HG02642 (cell line): ENCODE results near the gene POLR1G.
A peak's percentile ranks its signal among the peaks of the same experiment; 100 is the strongest.

ENCODE experiments used
- ATAC-seq: cut with Tn5 transposase; IDR thresholded peaks from one replicate; pipeline ENCODE4 v1.9.1; 2021; ENCODE audit warnings: mild to moderate bottlenecking; ENCODE audit not compliant: unreplicated experiment, poor library complexity

The POLR1G gene

GRCh38 chr19:45406226-45407090 lies at the start of gene POLR1G:
Gene POLR1G, plus strand, starts transcription at chr19:45406644. Its CDS starts 53 bp downstream, at chr19:45406697.
- peak; percentile 77 for ATAC-seq

DNA sequence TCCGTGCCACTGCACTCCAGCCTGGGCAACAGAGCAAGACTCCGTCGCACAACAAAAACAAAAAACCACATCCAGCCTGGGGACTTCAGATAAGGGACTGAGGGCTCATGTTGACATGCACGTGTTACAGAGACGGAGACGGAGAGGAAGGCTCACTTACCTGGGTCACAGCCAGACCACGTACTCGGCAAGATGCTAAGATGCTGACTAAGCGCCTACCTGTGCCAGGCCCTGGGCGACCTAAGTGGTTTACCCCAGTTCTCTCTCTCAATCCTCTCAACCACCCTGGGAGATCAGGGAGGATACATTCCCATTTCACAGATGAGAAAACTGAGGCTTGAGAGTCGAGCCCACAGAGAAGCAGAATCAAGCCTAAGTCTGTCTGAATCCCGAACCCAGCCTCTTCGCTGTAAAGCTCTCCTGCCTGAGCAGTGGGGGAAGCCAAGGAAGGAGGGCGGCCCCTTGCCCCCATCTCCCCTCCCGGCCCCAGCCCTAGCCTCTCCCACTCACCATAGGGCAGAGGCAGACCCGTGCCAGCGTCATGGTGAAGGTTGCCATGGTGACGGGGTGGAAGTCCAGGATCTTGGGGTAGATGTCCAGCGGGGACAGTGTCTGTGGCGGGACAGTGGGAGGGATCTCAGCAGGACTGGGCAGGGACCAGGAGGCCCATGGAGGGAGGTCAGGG lies 49.5 kb upstream of the POLR1G start:
- ATAC-seq = no peak

GRCh38 chr19:45357445-45357783 lies 49.0 kb upstream of the POLR1G start:
- no peak for ATAC-seq

- ATAC-seq = no peak
These were observed 48.1 kb upstream of the POLR1G start for GRCh38 chr19:45358213-45358792.

- no peak for ATAC-seq
These were observed 44.8 kb upstream of the POLR1G start for GRCh38 chr19:45361608-45362007.

DNA sequence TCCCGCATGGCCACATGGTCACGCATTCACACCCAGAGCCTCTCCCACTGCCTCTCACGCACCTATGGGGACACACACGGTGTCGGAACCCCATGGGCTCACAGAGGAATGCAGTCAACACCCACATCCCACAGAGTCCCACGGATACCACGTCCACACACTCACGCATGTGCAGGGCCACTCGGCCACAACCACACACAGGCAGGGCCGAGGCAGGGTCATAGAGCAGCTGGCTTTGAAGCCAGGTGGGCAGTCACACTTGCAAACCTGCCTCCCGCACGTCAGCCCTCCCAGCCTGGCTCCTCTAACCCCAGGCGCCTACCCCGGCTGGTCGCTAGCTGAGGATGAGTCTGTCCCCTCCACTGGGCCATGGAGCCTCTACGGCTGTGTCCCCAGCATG lies 44.2 kb upstream of the POLR1G start:
- no peak for ATAC-seq

DNA sequence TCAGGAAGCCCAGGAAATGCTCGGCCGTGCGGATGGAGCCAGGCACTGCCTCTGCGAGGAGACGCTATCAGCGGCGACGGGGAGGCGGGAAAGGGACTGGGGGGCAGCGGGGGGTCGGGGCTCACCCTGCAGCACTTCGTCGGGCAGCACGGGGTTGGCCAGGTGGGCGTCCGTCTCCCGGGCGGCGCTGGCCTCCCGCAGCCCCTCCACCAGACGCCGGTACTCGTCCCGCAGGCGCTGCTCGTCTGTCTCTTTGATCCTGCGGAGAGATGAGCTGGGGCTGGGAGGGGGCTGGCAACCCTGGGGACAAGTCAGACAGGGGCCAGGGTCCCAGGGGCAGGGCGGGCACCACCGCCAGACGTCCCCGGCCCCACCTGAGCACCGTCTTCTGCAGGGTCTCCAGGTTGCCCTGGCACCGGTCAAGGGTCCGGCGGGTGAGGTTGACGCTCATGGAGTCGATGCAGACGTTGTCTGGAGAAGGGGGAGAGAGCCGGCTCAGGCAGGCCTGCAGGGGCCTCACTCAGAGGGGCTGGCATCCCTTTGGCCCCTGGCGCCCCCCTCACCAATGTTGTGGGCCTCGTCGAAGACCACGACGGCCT lies 42.5 kb upstream of the POLR1G start:
- ATAC-seq = no peak

DNA sequence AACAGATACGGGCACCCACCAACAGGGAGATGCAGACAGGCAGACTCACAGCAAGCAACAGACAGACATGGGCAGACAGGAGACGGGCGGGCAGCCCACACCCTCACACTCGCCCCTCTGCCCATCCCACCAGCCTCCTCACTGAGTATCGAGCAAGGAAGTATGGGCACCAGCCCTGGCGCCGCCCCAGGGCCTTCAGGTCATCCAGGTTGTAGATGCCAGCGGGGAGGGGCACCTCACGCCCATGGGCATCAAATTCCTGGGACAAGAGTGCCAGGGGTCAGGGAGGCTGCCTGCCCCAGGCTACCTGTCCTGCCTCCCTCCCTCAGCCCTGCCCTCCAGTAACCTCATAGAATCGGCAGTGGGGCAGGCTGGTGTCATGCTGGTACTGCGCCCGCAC lies 41.7 kb upstream of the POLR1G start:
- ATAC-seq = no peak

- ATAC-seq = no peak
These were observed 38.3 kb upstream of the POLR1G start for GRCh38 chr19:45368127-45368526.

- no peak for ATAC-seq
These were observed 37.6 kb upstream of the POLR1G start for GRCh38 chr19:45368737-45369340.

DNA sequence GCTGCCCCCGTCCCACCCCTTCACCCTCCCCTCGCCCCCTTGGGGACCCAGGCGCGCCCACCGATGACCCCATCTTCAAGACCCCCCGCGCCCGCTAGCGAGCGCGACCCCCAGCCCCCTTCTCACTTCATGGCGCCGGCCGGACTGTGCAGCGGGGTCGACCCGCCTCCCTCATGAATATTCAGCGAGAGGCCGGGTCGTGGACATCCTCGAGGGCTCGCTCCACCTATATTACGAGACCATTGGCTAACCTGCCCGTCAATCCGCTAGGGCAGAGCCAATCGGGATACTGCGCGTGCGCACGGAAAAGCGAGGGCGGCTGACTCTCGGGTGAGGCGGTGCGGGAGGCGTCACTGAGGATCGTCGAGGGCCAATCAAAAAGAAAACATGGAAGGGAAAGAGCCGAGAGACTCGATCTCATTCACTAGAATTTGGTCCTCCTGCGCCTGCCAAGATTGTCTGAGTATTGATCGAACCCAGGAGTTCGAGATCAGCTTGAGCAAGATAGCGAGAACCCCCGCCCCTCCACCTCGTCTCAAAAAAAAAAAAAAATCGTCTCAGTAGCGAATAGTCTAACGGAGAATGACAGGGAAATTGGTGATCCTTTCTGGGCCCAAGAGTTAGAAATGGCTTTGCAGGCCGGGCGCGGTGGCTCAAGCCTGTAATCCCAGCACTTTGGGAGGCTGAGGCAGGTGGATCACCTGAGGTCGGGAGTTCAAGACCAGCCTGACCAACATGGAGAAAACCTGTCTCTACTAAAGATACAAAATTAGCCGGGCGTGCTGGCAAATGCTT lies 35.8 kb upstream of the POLR1G start, which contains the start of gene ERCC2:
ERCC2 (minus strand) TSS at position 164 of the 795 bp plus-strand sequence; CDS start at position 131, 33 bp downstream.
- peak; percentile 97 for ATAC-seq

DNA sequence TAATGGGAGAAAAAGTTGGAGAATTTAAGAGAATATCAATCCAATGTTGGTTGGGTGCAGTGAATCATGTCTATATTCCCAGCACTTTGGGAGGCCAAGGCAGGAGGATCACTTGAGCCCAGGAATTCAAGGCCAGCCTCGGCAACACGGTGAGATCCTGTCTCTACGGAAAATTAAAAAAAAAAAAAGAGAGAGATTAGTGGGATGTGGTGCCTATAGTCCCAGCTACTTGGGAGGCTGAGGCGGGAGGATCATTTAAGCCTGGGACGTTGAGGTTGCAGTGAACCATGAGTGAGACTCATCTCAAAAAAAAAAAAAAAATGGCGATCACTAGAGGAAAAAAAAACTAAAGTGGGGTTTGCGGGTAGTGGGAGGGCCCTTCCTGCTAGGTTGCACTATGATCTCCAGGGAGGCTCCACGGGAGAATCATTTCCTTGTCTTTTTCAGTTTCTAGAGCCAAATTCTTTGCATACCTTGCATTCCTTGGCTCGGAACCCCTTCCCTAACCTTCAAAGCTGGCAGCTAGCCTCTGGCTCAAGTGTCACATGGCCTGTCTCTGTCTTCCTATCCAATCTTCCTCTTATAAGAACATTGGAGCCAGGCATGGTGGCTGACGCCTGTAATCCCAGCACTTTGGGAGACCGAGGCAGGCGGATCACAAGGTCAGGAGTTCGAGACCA lies 30.3 kb upstream of the POLR1G start:
- no peak for ATAC-seq

DNA sequence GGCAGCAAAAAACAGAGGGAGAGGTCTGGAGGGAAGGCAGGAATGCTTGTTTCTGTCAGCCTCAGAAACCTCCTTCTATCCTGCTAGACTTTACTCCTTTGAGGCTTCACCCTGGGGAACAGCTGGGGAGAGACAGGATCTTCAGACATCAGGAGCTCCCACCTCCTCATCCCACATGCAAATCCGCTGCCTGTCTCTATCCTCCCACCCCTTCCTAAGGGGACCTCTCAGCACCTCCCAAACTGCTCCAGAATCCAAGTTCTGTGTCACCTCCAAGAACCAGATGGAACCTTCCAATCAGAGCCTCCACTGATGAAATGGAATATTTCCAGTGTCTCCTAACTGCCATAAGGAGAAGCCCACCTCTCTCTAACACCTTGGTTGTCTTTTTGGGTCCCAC lies 26.3 kb upstream of the POLR1G start:
- ATAC-seq = no peak

DNA sequence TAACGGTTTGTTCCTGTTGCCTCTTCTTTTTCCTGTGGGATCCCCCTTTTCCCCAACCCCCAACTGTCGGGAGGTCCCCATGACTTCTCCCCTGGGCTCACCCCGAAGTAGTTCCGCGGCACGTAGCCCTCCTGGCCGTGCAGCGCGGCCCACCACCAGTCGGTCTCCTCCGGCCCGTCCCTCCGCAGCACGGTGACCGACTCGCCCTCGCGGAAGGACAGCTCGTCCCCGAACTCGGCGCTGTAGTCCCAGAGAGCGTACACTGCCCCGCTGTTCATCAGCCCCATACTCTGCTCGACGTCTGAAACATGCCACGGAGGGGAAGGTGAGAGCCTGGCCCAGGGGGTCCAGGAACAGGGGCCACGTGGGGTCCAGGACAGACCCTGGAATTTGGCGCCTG lies 24.0 kb upstream of the POLR1G start:
- no peak for ATAC-seq

DNA sequence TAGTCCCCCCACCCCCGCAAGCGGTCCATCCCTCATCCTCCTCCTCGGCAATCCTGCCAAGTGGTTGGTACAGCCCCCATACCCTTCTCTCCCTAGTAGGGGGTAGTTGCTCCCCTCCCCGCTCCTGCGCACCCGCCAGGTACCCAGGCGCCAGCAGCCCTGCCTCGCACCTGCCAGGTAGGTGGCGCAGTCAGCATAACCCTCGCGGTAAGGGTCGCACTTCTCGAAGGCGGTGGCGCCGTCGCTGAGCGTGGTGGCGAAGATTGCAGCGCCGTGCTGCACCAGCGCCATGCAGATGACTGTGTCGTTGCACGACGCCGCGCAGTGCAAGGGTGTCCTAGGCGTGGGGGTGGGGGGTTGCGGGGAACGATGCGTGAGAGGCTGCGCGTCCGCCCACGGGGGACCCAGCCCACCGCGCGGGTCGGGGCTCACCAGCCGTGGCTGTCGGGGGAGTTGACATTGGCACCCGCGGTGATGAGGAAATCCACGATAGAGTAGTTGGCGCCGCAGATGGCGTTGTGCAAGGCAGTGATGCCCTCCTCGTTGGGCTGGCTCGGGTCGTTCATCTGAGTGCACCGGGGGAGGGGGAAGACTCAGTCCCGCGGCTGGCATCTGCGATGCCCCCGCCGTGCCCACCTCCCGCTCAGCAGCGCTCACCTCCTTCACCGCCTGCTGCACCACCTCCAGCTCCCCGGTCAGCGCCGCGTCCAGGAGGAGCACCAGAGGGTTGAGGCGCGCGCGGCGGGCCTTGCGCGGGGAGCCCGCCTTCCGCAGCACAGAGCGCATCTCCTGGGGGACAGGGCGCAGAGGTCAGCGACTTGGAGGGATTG lies 20.8 kb upstream of the POLR1G start:
- no peak for ATAC-seq

- ATAC-seq = no peak
These were observed 15.1 kb upstream of the POLR1G start for GRCh38 chr19:45391346-45391745.

DNA sequence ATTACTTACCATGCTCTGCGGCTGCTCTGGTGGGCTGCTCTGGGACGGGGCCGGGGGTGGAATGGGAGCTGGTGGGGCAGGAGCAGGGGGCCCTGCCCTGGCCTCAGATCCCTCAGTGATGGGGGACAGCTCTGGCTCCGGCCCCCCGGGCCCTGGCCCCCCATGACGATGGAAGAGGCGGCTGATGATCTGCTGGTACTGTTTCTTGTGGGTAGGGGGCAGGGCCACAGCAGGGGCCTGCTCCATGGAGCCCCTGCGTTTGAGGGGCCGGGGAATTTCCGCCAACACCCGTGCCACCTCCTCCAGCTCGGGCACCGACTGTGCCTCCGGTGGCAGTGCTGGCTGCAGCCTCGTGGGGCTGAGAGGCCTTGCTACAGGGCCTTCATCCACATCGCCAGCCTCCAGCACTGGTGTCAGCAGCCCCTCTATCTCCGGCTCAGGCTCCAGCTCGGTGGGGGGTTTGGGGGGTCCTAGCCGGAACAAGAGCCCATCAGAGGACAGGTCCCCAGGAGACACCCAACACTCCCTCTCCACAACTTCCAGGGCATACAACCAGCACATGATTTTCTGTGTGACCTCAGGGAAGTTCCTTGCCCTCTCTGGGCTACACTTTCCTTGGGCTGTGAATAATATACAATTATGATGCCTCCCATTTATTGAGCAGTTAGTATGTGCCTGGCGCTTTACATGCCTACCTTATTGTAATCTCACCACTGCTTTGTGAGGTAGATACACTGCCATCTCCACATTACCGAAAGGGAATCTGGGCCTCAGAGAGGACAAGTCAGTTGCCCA lies 14.4 kb upstream of the POLR1G start:
- ATAC-seq = no peak
